BJ (cell line): ENCODE results near the gene NOL3. TPM values are rescaled to one million over a fixed set of nuclear protein-coding genes. Genes with fewer than 3 reads are reported as not detected.

Experiments used
- CTCF ChIA-PET: fragments of 350-600 bp; formaldehyde crosslinking; extraction: SDS; loops from one replicate; lab custom pipeline; 2021; ENCODE audit warnings: antibody characterized with exemption, inconsistent platforms; lab: Yijun Ruan, JAX
- POLR2A ChIA-PET: fragments of 300-600 bp; sonication (Branson Sonifier 250); formaldehyde crosslinking; extraction: SDS; loops from one replicate; lab custom pipeline; 2021; ENCODE audit warnings: antibody characterized with exemption; lab: Charles Lee
- DNase-seq: peaks from one replicate; pipeline ENCODE4 v3.0.0-alpha.2; 2011; ENCODE audit warnings: low read depth
- H3K27me3 ChIP-seq: 2 replicates; pipeline ENCODE4 v1.6.0; 2011; ENCODE audit warnings: low read length; ENCODE audit not compliant: control insufficient read depth, insufficient read depth
- H3K36me3 ChIP-seq: 2 replicates; pipeline ENCODE4 v1.5.1; 2011; ENCODE audit warnings: low read length; ENCODE audit not compliant: control insufficient read depth, insufficient read depth
- H3K4me3 ChIP-seq: 2 replicates; pipeline ENCODE4 v1.5.1; 2011; ENCODE audit warnings: low read depth, mild to moderate bottlenecking, control low read depth, low read length
- CTCF ChIP-seq: IDR thresholded peaks from 2 replicates; pipeline ENCODE4 v1.5.1; 2011; ENCODE audit warnings: low read depth, mild to moderate bottlenecking, control low read depth, inconsistent platforms, low read length, moderate library complexity; ENCODE audit not compliant: insufficient read depth
- polyA plus RNA-seq: library from polyadenylated mRNA; depleted of rRNA; stranded (reverse); fragments of >200 nt; gene quantifications from 2 replicates; pipeline ENCODE4 v1.2.3, GENCODE V29; 2011

NOL3 gene
- polyA plus RNA-seq, 1 experiment = 14.7 TPM

- ChIA-PET POLR2A (no interaction called here), CTCF (interaction anchor here (0.7 to 5.7 kb wide), 56 partner anchors 9 to 295 kb away, joined by 3 to 118 read pairs (median 6); partner anchors contain the start of genes CES3, ELMO3, EXOC3L1 and HSF4)
- no peak overlapping the region for H3K4me3 ChIP-seq
- no peak for DNase-seq
- no peaks in the 10 kb centered on the region for H3K27me3 ChIP-seq
- H3K36me3 ChIP-seq = peaks cover 2% of the 10 kb centered on the region; the same call in 1 of the 2 replicates
- TF ChIP-seq CTCF = no peak
Measured at GRCh38 chr16:67154578-67155294, 15.6 kb upstream of the NOL3 start.

GRCh38 chr16:67155295-67156142 lies 14.8 kb upstream of the NOL3 start:
- Histone ChIP-seq H3K4me3 (no peak overlapping the region), H3K36me3 (0 out of 2 replicates have a peak, but pooled peaks cover 1% of the 10 kb centered on the region), H3K27me3 (no peaks in the 10 kb centered on the region)
- ChIA-PET POLR2A (interaction anchor here (0.6 kb wide), 1 partner anchor 97 kb away, joined by 3 read pairs; no protein-coding TSS in a partner anchor), CTCF (interaction anchor here (0.6 to 5.7 kb wide), 57 partner anchors 8 to 341 kb away, joined by 3 to 118 read pairs (median 5); partner anchors contain the start of genes CES3, ELMO3, EXOC3L1 and HSF4)
- DNase-seq = no peak
- peak; percentile 64 for TF ChIP-seq CTCF

- CTCF ChIA-PET = interaction anchor here (0.9 to 5.7 kb wide), 18 partner anchors 13 to 212 kb away, joined by 3 to 118 read pairs (median 16); partner anchors contain the start of gene NOL3
- H3K36me3 ChIP-seq = 0 out of 2 replicates have a peak, but pooled peaks cover 1% of the 10 kb centered on the region
- no peak for TF ChIP-seq CTCF
- H3K4me3 ChIP-seq = no peak overlapping the region
- DNase-seq = no peak
- no peaks in the 10 kb centered on the region for H3K27me3 ChIP-seq
- POLR2A ChIA-PET = interaction anchor here (0.6 kb wide), 1 partner anchor 18 kb away, joined by 3 read pairs; no protein-coding TSS in a partner anchor
Measured at GRCh38 chr16:67156143-67156844, 14.0 kb upstream of the NOL3 start.

- Histone ChIP-seq H3K27me3 (no peaks in the 10 kb centered on the region), H3K36me3 (0 out of 2 replicates have a peak, but pooled peaks cover 1% of the 10 kb centered on the region), H3K4me3 (no peak overlapping the region)
- POLR2A ChIA-PET = interaction anchor here (0.6 kb wide), 1 partner anchor 17 kb away, joined by 3 read pairs; no protein-coding TSS in a partner anchor
- DNase-seq = no peak
- TF ChIP-seq CTCF = no peak
- CTCF ChIA-PET = interaction anchor here (0.6 to 5.7 kb wide), 11 partner anchors 18 to 272 kb away, joined by 3 to 118 read pairs (median 4); no protein-coding TSS in a partner anchor
Measured at GRCh38 chr16:67157106-67157748, 13.1 kb upstream of the NOL3 start.
